HCT116 (cell line): ENCODE data around the gene COG1. TPM values are rescaled to one million over a fixed set of nuclear protein-coding genes. Genes with fewer than 3 reads are reported as not detected.

ENCODE experiments used
- ATAC-seq: fragments of 200-7000 bp; cut with Tn5 transposase; 2 replicates; pipeline ENCODE4 v1.9.1; 2020; ENCODE audit warnings: mild to moderate bottlenecking, moderate library complexity
- BruUV-seq: library from RNA; stranded (reverse); fragments of 400-500 nt; replicated peaks from 2 replicates; lab custom pipeline; 2021; lab: Mats Ljungman, UMichigan
- CTCF ChIA-PET: fragments of 300-600 bp; sonication (Branson Sonifier 250); formaldehyde crosslinking; loops from one replicate; lab custom pipeline; 2021; ENCODE audit warnings: antibody characterized with exemption; lab: Charles Lee
- POLR2A ChIA-PET: fragments of 300-600, 350-600 bp; sonication (Branson Sonifier 250); formaldehyde crosslinking; loops from one replicate; lab custom pipeline; 2021; ENCODE audit warnings: antibody characterized with exemption; lab: Charles Lee
- RAD21 ChIA-PET, 2 experiments: fragments of 300-600 bp; sonication (Branson Sonifier 250); formaldehyde crosslinking; loops; one replicate each; lab custom pipeline; 2023; ENCODE audit warnings: low total read pairs in 2 of 2; ENCODE audit not compliant: uncharacterized antibody in 2 of 2, unreplicated experiment in 2 of 2, low non-redundant PET in 1 of 2; lab: Charles Lee
- DNase-seq: peaks from one replicate; pipeline ENCODE4 v3.0.0-alpha.2; 2010; ENCODE audit warnings: low read depth, low spot score
- H2AFZ ChIP-seq: fragments of 200-600 bp; shearing (Covaris generic), sonication (generic); 2 replicates; pipeline ENCODE4 v1.6.1; 2017; ENCODE audit warnings: low read depth, mixed run types, mixed read lengths, antibody characterized with exemption, low read length; ENCODE audit not compliant: poor library complexity, severe bottlenecking
- H3K27ac ChIP-seq: 2 replicates; pipeline ENCODE4 v1.5.1; 2012; ENCODE audit warnings: low read depth, low read length
- H3K27me3 ChIP-seq: fragments of 200-600 bp; sonication (generic); 2 replicates; pipeline ENCODE4 v1.6.1; 2016; ENCODE audit warnings: mixed run types, low read length, mixed read lengths; ENCODE audit not compliant: insufficient read depth
- H3K36me3 ChIP-seq, 2 experiments: fragments of 200-500 bp in 1 of 2; fragments of 200-600 bp in 1 of 2; sonication (Bioruptor generic) in 1 of 2; sonication (generic) in 1 of 2; 2 replicates each; pipeline versions ENCODE4 v1.5.1 to v1.6.1; 2014 to 2016; ENCODE audit warnings: low read length in 2 of 2, inconsistent platforms in 1 of 2, mixed read lengths in 1 of 2, mixed run types in 1 of 2; ENCODE audit not compliant: insufficient read depth in 2 of 2, control insufficient read depth in 1 of 2
- H3K4me1 ChIP-seq, 2 experiments: fragments of 200-600 bp in 1 of 2; sonication (generic) in 1 of 2; 2 replicates each; pipeline versions ENCODE4 v1.5.1 to v1.6.1; 2012 to 2017; ENCODE audit warnings: low read length in 2 of 2, inconsistent platforms in 1 of 2, mild to moderate bottlenecking in 1 of 2, mixed read lengths in 1 of 2, mixed run types in 1 of 2, moderate library complexity in 1 of 2; ENCODE audit not compliant: insufficient read depth in 2 of 2, control insufficient read depth in 1 of 2
- H3K4me2 ChIP-seq: fragments of 200-600 bp; sonication (generic); 2 replicates; pipeline ENCODE4 v1.6.1; 2017; ENCODE audit warnings: mixed run types, low read length, mixed read lengths
- H3K4me3 ChIP-seq, 2 experiments: fragments of 200-600 bp in 1 of 2; sonication (generic) in 1 of 2; replicated peaks in 1 of 2; 2 replicates each; pipeline ENCODE4 v1.5.1; 2011 to 2016; ENCODE audit warnings: low read length in 2 of 2, control low read depth in 1 of 2, low read depth in 1 of 2, mild to moderate bottlenecking in 1 of 2, mixed read lengths in 1 of 2, mixed run types in 1 of 2
- H3K79me2 ChIP-seq: fragments of 200-600 bp; sonication (generic); 2 replicates; pipeline ENCODE4 v1.6.1; 2017; ENCODE audit warnings: mild to moderate bottlenecking, mixed run types, low read length, moderate library complexity, mixed read lengths; ENCODE audit not compliant: insufficient read depth
- H3K9ac ChIP-seq: fragments of 200-600 bp; sonication (generic); 2 replicates; pipeline ENCODE4 v1.6.1; 2016; ENCODE audit warnings: low read length, mixed read lengths
- H3K9me2 ChIP-seq: fragments of 200-600 bp; sonication (generic), shearing (Covaris generic); 2 replicates; pipeline ENCODE4 v1.6.1; 2017; ENCODE audit warnings: mixed run types, mild to moderate bottlenecking, moderate library complexity; ENCODE audit not compliant: insufficient read depth
- H3K9me3 ChIP-seq, 2 experiments: fragments of 200-500 bp in 1 of 2; fragments of 200-600 bp in 1 of 2; sonication (Bioruptor generic) in 1 of 2; sonication (generic) in 1 of 2; 2 replicates each; pipeline ENCODE4 v1.6.1; 2014 to 2017; ENCODE audit warnings: low read length in 2 of 2, mixed read lengths in 2 of 2, inconsistent platforms in 1 of 2, low read depth in 1 of 2, mild to moderate bottlenecking in 1 of 2, mixed run types in 1 of 2, moderate library complexity in 1 of 2; ENCODE audit not compliant: control insufficient read depth in 1 of 2, insufficient read depth in 1 of 2
- H4K20me1 ChIP-seq: fragments of 200-600 bp; sonication (generic), shearing (Covaris generic); 2 replicates; pipeline ENCODE4 v1.6.1; 2017; ENCODE audit warnings: mixed run types, mild to moderate bottlenecking, moderate library complexity; ENCODE audit not compliant: insufficient read depth
- CBX3 ChIP-seq: IDR thresholded peaks from 2 replicates; pipeline ENCODE4 v1.6.1; 2012; ENCODE audit warnings: low read depth
- CEBPB ChIP-seq: IDR thresholded peaks from 2 replicates; pipeline ENCODE4 v1.6.1; 2012; ENCODE audit warnings: low read depth
- ELF1 ChIP-seq: IDR thresholded peaks from 2 replicates; pipeline ENCODE4 v1.6.1; 2012; ENCODE audit warnings: low read depth, borderline replicate concordance
- EZH2 ChIP-seq: fragments of 200-600 bp; sonication (generic); IDR thresholded peaks from 2 replicates; pipeline ENCODE4 v1.6.1; 2017; ENCODE audit warnings: antibody characterized with exemption, mixed run types
- FOSL1 ChIP-seq: IDR thresholded peaks from 2 replicates; pipeline ENCODE4 v1.6.1; 2012; ENCODE audit warnings: low read depth
- JUND ChIP-seq: IDR thresholded peaks from 2 replicates; pipeline ENCODE4 v1.6.1; 2012
- POLR2AphosphoS5 ChIP-seq: IDR thresholded peaks from 2 replicates; pipeline ENCODE4 v1.6.1; 2011; ENCODE audit warnings: mild to moderate bottlenecking, low read depth, low read length, moderate library complexity
- SIN3A ChIP-seq: IDR thresholded peaks from 2 replicates; pipeline ENCODE4 v1.6.1; 2012; ENCODE audit warnings: low read depth
- YY1 ChIP-seq: IDR thresholded peaks from 2 replicates; pipeline ENCODE4 v1.6.1; 2011; ENCODE audit warnings: low read length, low read depth, moderate library complexity, mild to moderate bottlenecking; ENCODE audit not compliant: insufficient replicate concordance; ENCODE audit errors: extremely low read depth
- ZFX ChIP-seq: fragments of 450-650 bp; IDR thresholded peaks from 2 replicates; pipeline ENCODE4 v1.6.1; 2017
- ZNF274 ChIP-seq: fragments of 200-500 bp; sonication (Bioruptor generic); IDR thresholded peaks from 2 replicates; pipeline ENCODE4 v1.6.1; 2014; ENCODE audit warnings: mild to moderate bottlenecking, low read depth, low read length, inconsistent platforms
- intact Hi-C: fragments of 100-400 bp; cut with micrococcal nuclease; formaldehyde crosslinking; loops from 2 replicates; pipeline ENCODE4 v1.10.0; 2022
- total RNA-seq: library from RNA; stranded (reverse); gene quantifications from one replicate; pipeline ENCODE4 v1.2.1, GENCODE V29; 2021; ENCODE audit not compliant: unreplicated experiment
- TF ChIP-seq, protein P1 (sequence below): IDR thresholded peaks from 2 replicates; pipeline ENCODE4 v1.6.1; 2011; ENCODE audit warnings: mild to moderate bottlenecking, low read length, moderate library complexity; ENCODE audit not compliant: insufficient replicate concordance; ENCODE audit errors: extremely low read depth
- TF ChIP-seq, protein P2 (sequence below): IDR thresholded peaks from 2 replicates; pipeline ENCODE4 v1.6.1; 2012
- TF ChIP-seq, protein P3 (sequence below): IDR thresholded peaks from 2 replicates; pipeline ENCODE4 v1.6.1; 2012
- TF ChIP-seq, protein P4 (sequence below), 3 experiments: fragments of 200-600 bp in 1 of 3; sonication (generic) in 1 of 3; IDR thresholded peaks in 2 of 3; conservative IDR thresholded peaks in 1 of 3; 2 replicates each; pipeline ENCODE4 v1.5.1; 2012 to 2017; ENCODE audit warnings: low read depth in 2 of 3, low read length in 2 of 3, antibody characterized with exemption in 1 of 3, borderline replicate concordance in 1 of 3, control low read depth in 1 of 3, mild to moderate bottlenecking in 1 of 3, mixed read lengths in 1 of 3, mixed run types in 1 of 3, moderate library complexity in 1 of 3; ENCODE audit not compliant: insufficient read depth in 1 of 3
- TF ChIP-seq, protein P5 (sequence below): IDR thresholded peaks from 2 replicates; pipeline ENCODE4 v1.6.1; 2012; ENCODE audit warnings: low read depth

COG1 gene
- total RNA-seq, 1 experiment from 2014 or later = 44.6 TPM

DNA sequence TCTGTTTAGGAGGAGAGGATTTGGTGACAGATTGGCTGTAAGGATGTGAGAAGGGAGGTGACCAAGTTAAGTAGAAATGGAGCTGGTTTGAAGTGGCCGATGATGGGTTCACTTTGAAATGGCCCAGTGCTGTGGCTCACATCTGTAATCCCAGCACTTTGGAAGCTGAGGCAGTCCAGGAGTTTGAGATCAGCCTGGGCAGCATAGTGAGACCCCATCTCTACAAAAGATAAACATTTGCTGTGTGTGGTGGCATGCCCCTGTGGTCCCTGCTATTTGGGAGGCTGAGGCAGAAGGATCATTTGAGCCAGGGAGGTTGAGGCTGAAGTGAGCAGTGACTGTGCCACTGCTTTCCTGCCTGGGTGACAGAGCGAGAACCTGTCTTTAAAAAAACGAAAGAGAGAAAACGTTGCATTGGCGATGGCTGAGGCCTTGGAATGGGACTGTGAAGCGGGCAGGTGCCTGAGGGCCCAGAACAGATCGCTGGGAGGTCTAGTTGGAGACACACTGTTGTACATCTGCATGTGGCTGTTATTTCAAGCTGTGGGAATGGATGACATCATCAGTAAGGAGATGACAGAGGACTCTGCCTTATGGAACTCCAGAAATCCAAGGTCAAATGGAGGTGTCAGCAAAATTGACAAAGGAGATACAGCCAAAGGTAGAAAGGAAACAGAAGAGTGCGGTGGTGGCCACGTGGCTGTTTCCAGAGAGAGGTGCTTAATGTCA lies 5.5 kb downstream of the COG1 start (continued):
- TF ChIP-seq, protein P1, sequence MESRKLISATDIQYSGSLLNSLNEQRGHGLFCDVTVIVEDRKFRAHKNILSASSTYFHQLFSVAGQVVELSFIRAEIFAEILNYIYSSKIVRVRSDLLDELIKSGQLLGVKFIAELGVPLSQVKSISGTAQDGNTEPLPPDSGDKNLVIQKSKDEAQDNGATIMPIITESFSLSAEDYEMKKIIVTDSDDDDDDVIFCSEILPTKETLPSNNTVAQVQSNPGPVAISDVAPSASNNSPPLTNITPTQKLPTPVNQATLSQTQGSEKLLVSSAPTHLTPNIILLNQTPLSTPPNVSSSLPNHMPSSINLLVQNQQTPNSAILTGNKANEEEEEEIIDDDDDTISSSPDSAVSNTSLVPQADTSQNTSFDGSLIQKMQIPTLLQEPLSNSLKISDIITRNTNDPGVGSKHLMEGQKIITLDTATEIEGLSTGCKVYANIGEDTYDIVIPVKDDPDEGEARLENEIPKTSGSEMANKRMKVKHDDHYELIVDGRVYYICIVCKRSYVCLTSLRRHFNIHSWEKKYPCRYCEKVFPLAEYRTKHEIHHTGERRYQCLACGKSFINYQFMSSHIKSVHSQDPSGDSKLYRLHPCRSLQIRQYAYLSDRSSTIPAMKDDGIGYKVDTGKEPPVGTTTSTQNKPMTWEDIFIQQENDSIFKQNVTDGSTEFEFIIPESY = no peak
- TF ChIP-seq FOSL1 = no peak
- TF ChIP-seq YY1 = no peak
- no peak for TF ChIP-seq ZFX
- TF ChIP-seq EZH2 = no peak
- TF ChIP-seq CEBPB = no peak
- TF ChIP-seq, protein P2, sequence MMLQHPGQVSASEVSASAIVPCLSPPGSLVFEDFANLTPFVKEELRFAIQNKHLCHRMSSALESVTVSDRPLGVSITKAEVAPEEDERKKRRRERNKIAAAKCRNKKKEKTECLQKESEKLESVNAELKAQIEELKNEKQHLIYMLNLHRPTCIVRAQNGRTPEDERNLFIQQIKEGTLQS = no peak
- TF ChIP-seq ZNF274 = no peak
- no peak for TF ChIP-seq SIN3A
- TF ChIP-seq, protein P3, sequence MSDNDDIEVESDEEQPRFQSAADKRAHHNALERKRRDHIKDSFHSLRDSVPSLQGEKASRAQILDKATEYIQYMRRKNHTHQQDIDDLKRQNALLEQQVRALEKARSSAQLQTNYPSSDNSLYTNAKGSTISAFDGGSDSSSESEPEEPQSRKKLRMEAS = no peak
- no peak for TF ChIP-seq ELF1
- TF ChIP-seq POLR2AphosphoS5 = no peak

DNA sequence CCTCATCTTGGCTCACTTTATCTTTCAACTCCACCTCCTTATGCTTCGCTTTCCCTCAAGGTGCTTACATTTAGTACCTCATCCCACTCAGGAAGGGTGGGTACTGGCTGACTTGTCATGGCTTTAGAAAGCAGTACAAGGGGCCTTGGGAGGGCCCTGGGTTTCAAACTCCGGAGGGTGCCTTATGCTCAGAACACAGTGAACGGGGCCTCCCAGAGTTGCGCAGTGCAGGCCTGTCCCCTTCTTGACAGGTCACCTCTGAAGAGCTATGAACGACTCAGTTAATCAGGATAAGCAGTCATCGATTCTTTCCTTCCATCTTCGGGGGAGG lies 6.0 kb downstream of the COG1 start:
- Histone ChIP-seq H2AFZ (no peak overlapping the region), H3K36me3 (peaks cover 65 to 66% of the 10 kb centered on the region in 2 experiments), H4K20me1 (no peaks in the 10 kb centered on the region), H3K9me2 (no peaks in the 10 kb centered on the region), H3K9ac (no peak overlapping the region), H3K4me3 (no peak overlapping the region), H3K4me1 (peaks cover 0 to 7% of the 10 kb centered on the region in 2 experiments; a peak in 1 of 4 replicates), H3K27ac (no peak overlapping the region), H3K79me2 (peaks cover 9% of the 10 kb centered on the region; the same call in 1 of the 2 replicates), H3K27me3 (no peaks in the 10 kb centered on the region), H3K9me3 (no peaks in the 10 kb centered on the region), H3K4me2 (no peak overlapping the region)
- DNase-seq (no peak), ATAC-seq (no peak)
- CTCF ChIA-PET = interaction anchor here (1.1 kb wide), 1 partner anchor 171 kb away, joined by 3 read pairs; no protein-coding TSS in a partner anchor
- RAD21 ChIA-PET = no interaction called here
- POLR2A ChIA-PET = no interaction called here
- BruUV-seq = no TSS peak
- intact Hi-C loops = no loop called here
- TF ChIP-seq ZFX (no peak), ELF1 (no peak), CBX3 (no peak), ZNF274 (no peak), EZH2 (no peak), JUND (no peak)
- TF ChIP-seq, protein P4, sequence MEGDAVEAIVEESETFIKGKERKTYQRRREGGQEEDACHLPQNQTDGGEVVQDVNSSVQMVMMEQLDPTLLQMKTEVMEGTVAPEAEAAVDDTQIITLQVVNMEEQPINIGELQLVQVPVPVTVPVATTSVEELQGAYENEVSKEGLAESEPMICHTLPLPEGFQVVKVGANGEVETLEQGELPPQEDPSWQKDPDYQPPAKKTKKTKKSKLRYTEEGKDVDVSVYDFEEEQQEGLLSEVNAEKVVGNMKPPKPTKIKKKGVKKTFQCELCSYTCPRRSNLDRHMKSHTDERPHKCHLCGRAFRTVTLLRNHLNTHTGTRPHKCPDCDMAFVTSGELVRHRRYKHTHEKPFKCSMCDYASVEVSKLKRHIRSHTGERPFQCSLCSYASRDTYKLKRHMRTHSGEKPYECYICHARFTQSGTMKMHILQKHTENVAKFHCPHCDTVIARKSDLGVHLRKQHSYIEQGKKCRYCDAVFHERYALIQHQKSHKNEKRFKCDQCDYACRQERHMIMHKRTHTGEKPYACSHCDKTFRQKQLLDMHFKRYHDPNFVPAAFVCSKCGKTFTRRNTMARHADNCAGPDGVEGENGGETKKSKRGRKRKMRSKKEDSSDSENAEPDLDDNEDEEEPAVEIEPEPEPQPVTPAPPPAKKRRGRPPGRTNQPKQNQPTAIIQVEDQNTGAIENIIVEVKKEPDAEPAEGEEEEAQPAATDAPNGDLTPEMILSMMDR (IDR thresholded peaks at IDR 0.05 in 2 of 3, conservative IDR thresholded peaks at IDR 0.05 in 1 of 3; ENCODE audit: borderline replicate concordance in 1 of 3, insufficient read depth in 1 of 3, low read depth in 2 of 3, low read length in 2 of 3) = no peak
- TF ChIP-seq, protein P5, sequence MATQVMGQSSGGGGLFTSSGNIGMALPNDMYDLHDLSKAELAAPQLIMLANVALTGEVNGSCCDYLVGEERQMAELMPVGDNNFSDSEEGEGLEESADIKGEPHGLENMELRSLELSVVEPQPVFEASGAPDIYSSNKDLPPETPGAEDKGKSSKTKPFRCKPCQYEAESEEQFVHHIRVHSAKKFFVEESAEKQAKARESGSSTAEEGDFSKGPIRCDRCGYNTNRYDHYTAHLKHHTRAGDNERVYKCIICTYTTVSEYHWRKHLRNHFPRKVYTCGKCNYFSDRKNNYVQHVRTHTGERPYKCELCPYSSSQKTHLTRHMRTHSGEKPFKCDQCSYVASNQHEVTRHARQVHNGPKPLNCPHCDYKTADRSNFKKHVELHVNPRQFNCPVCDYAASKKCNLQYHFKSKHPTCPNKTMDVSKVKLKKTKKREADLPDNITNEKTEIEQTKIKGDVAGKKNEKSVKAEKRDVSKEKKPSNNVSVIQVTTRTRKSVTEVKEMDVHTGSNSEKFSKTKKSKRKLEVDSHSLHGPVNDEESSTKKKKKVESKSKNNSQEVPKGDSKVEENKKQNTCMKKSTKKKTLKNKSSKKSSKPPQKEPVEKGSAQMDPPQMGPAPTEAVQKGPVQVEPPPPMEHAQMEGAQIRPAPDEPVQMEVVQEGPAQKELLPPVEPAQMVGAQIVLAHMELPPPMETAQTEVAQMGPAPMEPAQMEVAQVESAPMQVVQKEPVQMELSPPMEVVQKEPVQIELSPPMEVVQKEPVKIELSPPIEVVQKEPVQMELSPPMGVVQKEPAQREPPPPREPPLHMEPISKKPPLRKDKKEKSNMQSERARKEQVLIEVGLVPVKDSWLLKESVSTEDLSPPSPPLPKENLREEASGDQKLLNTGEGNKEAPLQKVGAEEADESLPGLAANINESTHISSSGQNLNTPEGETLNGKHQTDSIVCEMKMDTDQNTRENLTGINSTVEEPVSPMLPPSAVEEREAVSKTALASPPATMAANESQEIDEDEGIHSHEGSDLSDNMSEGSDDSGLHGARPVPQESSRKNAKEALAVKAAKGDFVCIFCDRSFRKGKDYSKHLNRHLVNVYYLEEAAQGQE = no peak
